HG02870 (cell line): Measurements from ENCODE around the gene MTF1.
"Not testable (repeated sequence)": the region's sequence is repeated elsewhere in the genome, so short reads cannot be mapped to it uniquely, and the experiment has no call there.

Source experiments
- ATAC-seq: cut with Tn5 transposase; IDR thresholded peaks from one replicate; pipeline ENCODE4 v1.9.1; 2021; ENCODE audit warnings: mild to moderate bottlenecking, moderate library complexity; ENCODE audit not compliant: unreplicated experiment

Gene MTF1

GRCh38 chr1:37859507-37860345 lies at the start of gene MTF1:
Gene MTF1 (minus strand): TSS chr1:37859592. CDS start chr1:37857658, 1,934 bp downstream.
- peak; percentile 89 for ATAC-seq

- not testable (repeated sequence) for ATAC-seq
Measured at GRCh38 chr1:37908531-37908930, 49.1 kb upstream of the MTF1 start.

GRCh38 chr1:37907416-37908125 lies 48.2 kb upstream of the MTF1 start:
- not testable (repeated sequence) for ATAC-seq

- ATAC-seq = not testable (repeated sequence)
Measured at GRCh38 chr1:37906591-37906990, 47.2 kb upstream of the MTF1 start.

GRCh38 chr1:37905727-37906126 lies 46.3 kb upstream of the MTF1 start:
- ATAC-seq = no peak

- ATAC-seq = not testable (repeated sequence)
Measured at GRCh38 chr1:37903921-37904320, 44.5 kb upstream of the MTF1 start.

GRCh38 chr1:37902983-37903382 lies 43.6 kb upstream of the MTF1 start:
- ATAC-seq = no peak

- ATAC-seq = no peak
Measured at GRCh38 chr1:37901893-37902225, 42.5 kb upstream of the MTF1 start.

GRCh38 chr1:37901191-37901892 lies 42.0 kb upstream of the MTF1 start:
- peak; percentile 66 for ATAC-seq

- not testable (repeated sequence) for ATAC-seq
Measured at GRCh38 chr1:37897563-37897962, 38.2 kb upstream of the MTF1 start.

- no peak for ATAC-seq
Measured at GRCh38 chr1:37893673-37894072, 34.3 kb upstream of the MTF1 start.

- ATAC-seq = no peak
Measured at GRCh38 chr1:37892151-37893047, 33.0 kb upstream of the MTF1 start.

- ATAC-seq = no peak
Measured at GRCh38 chr1:37890378-37891014, 31.1 kb upstream of the MTF1 start.

- no peak for ATAC-seq
Measured at GRCh38 chr1:37888022-37888700, 28.8 kb upstream of the MTF1 start.

- no peak for ATAC-seq
Measured at GRCh38 chr1:37884145-37884544, 24.8 kb upstream of the MTF1 start.

GRCh38 chr1:37883671-37884070 lies 24.3 kb upstream of the MTF1 start:
- no peak for ATAC-seq

GRCh38 chr1:37879865-37880264 lies 20.5 kb upstream of the MTF1 start:
- no peak for ATAC-seq

GRCh38 chr1:37878071-37878470 lies 18.7 kb upstream of the MTF1 start:
- ATAC-seq = no peak

- ATAC-seq = no peak
Measured at GRCh38 chr1:37875833-37876232, 16.4 kb upstream of the MTF1 start.

- ATAC-seq = no peak
Measured at GRCh38 chr1:37872692-37873091, 13.3 kb upstream of the MTF1 start.
